OCI-LY1 (cell line): Measurements from ENCODE around the gene DCTN2.
"Not testable (repeated sequence)": the region's sequence is repeated elsewhere in the genome, so short reads cannot be mapped to it uniquely, and the experiment has no call there.

Experiments
- CTCF ChIP-seq: fragments of 200-600 bp; sonication (generic), shearing (Covaris generic); IDR thresholded peaks from 2 replicates; pipeline ENCODE4 v1.5.1; 2017; ENCODE audit warnings: mild to moderate bottlenecking, antibody characterized with exemption, low read length, moderate library complexity, mixed read lengths
- EZH2 ChIP-seq: fragments of 200-600 bp; sonication (generic), shearing (Covaris generic); IDR thresholded peaks from 2 replicates; pipeline ENCODE4 v1.8.0; 2017; ENCODE audit warnings: borderline replicate concordance, mixed run types, mild to moderate bottlenecking, antibody characterized with exemption, low read length, moderate library complexity, mixed read lengths

- not testable (repeated sequence) for TF ChIP-seq CTCF, EZH2
Measured at GRCh38 chr12:57513677-57514076, 33.3 kb downstream of the DCTN2 start.
